Measurements from ENCODE around the gene LRMDA.

GRCh38 chr10:75959209-75959608 is 527.8 kb downstream of the LRMDA start:
- no peak for TF ChIP-seq CTCF (IDR thresholded peaks at IDR 0.05)
- TF ChIP-seq POLR2A (IDR thresholded peaks at IDR 0.05) = no peak
